Neuronal stem cell (in vitro differentiated cells): ENCODE measurements around the gene CHMP1B.
A peak's percentile ranks its signal among the peaks of the same experiment; 100 is the strongest.

Experiments used
- DNase-seq: peaks from one replicate; pipeline ENCODE4 v3.0.0-alpha.2; 2013; ENCODE audit warnings: low spot score
- H2AFZ ChIP-seq: one replicate; pipeline ENCODE4 v1.6.1; 2013; ENCODE audit warnings: mild to moderate bottlenecking, low read length, inconsistent platforms
- H2AK5ac ChIP-seq: 2 replicates; pipeline ENCODE4 v1.6.1; 2013; ENCODE audit warnings: low read depth, mild to moderate bottlenecking, inconsistent platforms, low read length, moderate library complexity, mixed read lengths
- H2BK120ac ChIP-seq: 2 replicates; pipeline ENCODE4 v1.6.1; 2013; ENCODE audit warnings: low read depth, mild to moderate bottlenecking, inconsistent platforms, low read length, moderate library complexity, mixed read lengths
- H2BK12ac ChIP-seq: one replicate; pipeline ENCODE4 v1.6.1; 2013; ENCODE audit warnings: low read length, inconsistent platforms
- H2BK15ac ChIP-seq: 2 replicates; pipeline ENCODE4 v1.6.1; 2013; ENCODE audit warnings: mild to moderate bottlenecking, low read length, inconsistent platforms, mixed read lengths
- H2BK5ac ChIP-seq: one replicate; pipeline ENCODE4 v1.6.1; 2013; ENCODE audit warnings: inconsistent platforms, mild to moderate bottlenecking, low read length, moderate library complexity
- H3K14ac ChIP-seq: one replicate; pipeline ENCODE4 v1.6.1; 2013; ENCODE audit warnings: low read length, inconsistent platforms
- H3K18ac ChIP-seq: 2 replicates; pipeline ENCODE4 v1.6.1; 2013; ENCODE audit warnings: low read length, inconsistent platforms
- H3K23ac ChIP-seq: 2 replicates; pipeline ENCODE4 v1.6.1; 2013; ENCODE audit warnings: low read depth, mild to moderate bottlenecking, mixed read lengths, low read length, inconsistent platforms; ENCODE audit not compliant: poor library complexity
- H3K27ac ChIP-seq: replicated peaks from 3 replicates; pipeline ENCODE4 v1.5.1; 2013; ENCODE audit warnings: low read length, inconsistent platforms
- H3K27me3 ChIP-seq, 3 experiments: 2 replicates each; pipeline ENCODE4 v1.6.1; 2013; ENCODE audit warnings: low read length in 3 of 3, mild to moderate bottlenecking in 2 of 3, inconsistent platforms in 1 of 3, low read depth in 1 of 3, mixed read lengths in 1 of 3, moderate library complexity in 1 of 3; ENCODE audit not compliant: control insufficient read depth in 3 of 3, insufficient read depth in 3 of 3
- H3K36me3 ChIP-seq, 2 donors: replicated peaks in 1 of 2; 2 replicates each; pipeline ENCODE4 v1.6.1; 2013; ENCODE audit warnings: low read length in 2 of 2; ENCODE audit not compliant: control insufficient read depth in 2 of 2, insufficient read depth in 2 of 2
- H3K4ac ChIP-seq: 2 replicates; pipeline ENCODE4 v1.6.1; 2013; ENCODE audit warnings: inconsistent platforms, mild to moderate bottlenecking, low read length, moderate library complexity
- H3K4me1 ChIP-seq, 2 donors: 1 replicate in 1 of 2; 2 replicates in 1 of 2; pipeline ENCODE4 v1.6.1; 2013; ENCODE audit warnings: low read length in 2 of 2, low read depth in 1 of 2; ENCODE audit not compliant: control insufficient read depth in 2 of 2, insufficient read depth in 1 of 2
- H3K4me2 ChIP-seq: one replicate; pipeline ENCODE4 v1.6.1; 2013; ENCODE audit warnings: mild to moderate bottlenecking, low read length, inconsistent platforms; ENCODE audit not compliant: insufficient read depth, poor library complexity, severe bottlenecking
- H3K4me3 ChIP-seq, 2 donors: 2 replicates each; pipeline ENCODE4 v1.5.1; 2013; ENCODE audit warnings: low read length in 2 of 2, mild to moderate bottlenecking in 2 of 2, inconsistent platforms in 1 of 2, moderate library complexity in 1 of 2
- H3K79me1 ChIP-seq: one replicate; pipeline ENCODE4 v1.6.1; 2013; ENCODE audit warnings: low read depth, mild to moderate bottlenecking, inconsistent platforms, low read length, moderate library complexity
- H3K9ac ChIP-seq: one replicate; pipeline ENCODE4 v1.6.1; 2013; ENCODE audit warnings: mild to moderate bottlenecking, low read depth, low read length, inconsistent platforms; ENCODE audit not compliant: poor library complexity
- H3K9me3 ChIP-seq, 2 donors: replicated peaks in 1 of 2; 2 replicates each; pipeline versions ENCODE3 to v1.6.1; 2013; ENCODE audit warnings: low read length in 2 of 2, mild to moderate bottlenecking in 2 of 2, inconsistent platforms in 1 of 2, low read depth in 1 of 2, mixed read lengths in 1 of 2, moderate library complexity in 1 of 2; ENCODE audit not compliant: control insufficient read depth in 2 of 2, insufficient read depth in 1 of 2
- H4K8ac ChIP-seq: one replicate; pipeline ENCODE4 v1.6.1; 2013; ENCODE audit warnings: low read depth, mild to moderate bottlenecking, inconsistent platforms, low read length, moderate library complexity
- H4K91ac ChIP-seq: one replicate; pipeline ENCODE4 v1.6.1; 2013; ENCODE audit warnings: low read length, low read depth, mild to moderate bottlenecking, inconsistent platforms; ENCODE audit not compliant: poor library complexity
- WGBS, 2 donors: extraction: QIAGEN DNeasy Blood & Tissue Kit; methylation state at CpG; one replicate each; pipeline ENCODE4 v1.1.7; 2013; ENCODE audit warnings: missing lambda C conversion rate in 2 of 2, mixed read lengths in 1 of 2; ENCODE audit not compliant: insufficient read length in 2 of 2, insufficient replicate concordance in 1 of 2; ENCODE audit errors: extremely low coverage in 2 of 2; 5-methylcytosine and 5-hydroxymethylcytosine counted together

Gene CHMP1B

GRCh38 chr18:11811009-11811408 is 40.2 kb upstream of the CHMP1B start:
- no peaks in the 10 kb centered on the region for H3K36me3 ChIP-seq
- peak overlapping the region; percentile 45 for H4K8ac ChIP-seq
- H3K4me2 ChIP-seq: no peak overlapping the region
- WGBS, 2 donors: no CpG with 5 or more reads among the region's 11 CpGs
- no peak overlapping the region for H2AFZ ChIP-seq
- H3K27ac ChIP-seq: no peak overlapping the region
- peaks cover 4 to 16% of the 10 kb centered on the region in 2 donors for H3K4me1 ChIP-seq
- H3K18ac ChIP-seq: peak overlapping the region; percentile 23
- H3K4me3 ChIP-seq: no peak overlapping the region
- H2BK15ac ChIP-seq: no peak overlapping the region
- H3K4ac ChIP-seq: no peak overlapping the region
- DNase-seq: no peak
- peak overlapping the region; percentile 69 for H2BK12ac ChIP-seq
- no peak overlapping the region for H2BK120ac ChIP-seq
- H3K14ac ChIP-seq: no peak overlapping the region
- peak overlapping the region; percentile 18 for H3K23ac ChIP-seq
- H3K9ac ChIP-seq: no peak overlapping the region
- no peaks in the 10 kb centered on the region for H3K79me1 ChIP-seq
- no peaks in the 10 kb centered on the region for H3K27me3 ChIP-seq
- H3K9me3 ChIP-seq: no peaks in the 10 kb centered on the region
- H4K91ac ChIP-seq: peak overlapping the region; percentile 53
- no peak overlapping the region for H2AK5ac ChIP-seq
- peak overlapping the region; percentile 7 for H2BK5ac ChIP-seq

GRCh38 chr18:11817229-11817628 is 34.0 kb upstream of the CHMP1B start:
- no peak overlapping the region for H2BK15ac ChIP-seq
- no peak overlapping the region for H3K18ac ChIP-seq
- H2BK120ac ChIP-seq: no peak overlapping the region
- no peak overlapping the region for H2BK5ac ChIP-seq
- no peak overlapping the region for H3K4me2 ChIP-seq
- H3K4me3 ChIP-seq: no peak overlapping the region
- DNase-seq: no peak
- no CpG with 5 or more reads among the region's 6 CpGs for WGBS, 2 donors
- H3K4me1 ChIP-seq: no peaks in the 10 kb centered on the region
- H3K79me1 ChIP-seq: no peaks in the 10 kb centered on the region
- H2AK5ac ChIP-seq: no peak overlapping the region
- H3K23ac ChIP-seq: no peak overlapping the region
- H3K27me3 ChIP-seq: no peaks in the 10 kb centered on the region
- H2BK12ac ChIP-seq: no peak overlapping the region
- no peak overlapping the region for H3K14ac ChIP-seq
- H3K9ac ChIP-seq: no peak overlapping the region
- H3K27ac ChIP-seq: no peak overlapping the region
- no peaks in the 10 kb centered on the region for H3K36me3 ChIP-seq
- H4K8ac ChIP-seq: no peak overlapping the region
- H2AFZ ChIP-seq: no peak overlapping the region
- no peak overlapping the region for H4K91ac ChIP-seq
- no peak overlapping the region for H3K4ac ChIP-seq
- H3K9me3 ChIP-seq: peaks cover 0 to 3% of the 10 kb centered on the region in 2 donors

GRCh38 chr18:11818486-11819203 is 32.6 kb upstream of the CHMP1B start:
- no CpG with 5 or more reads among the region's 17 CpGs for WGBS, 2 donors
- Histone ChIP-seq H2BK120ac (no peak overlapping the region), H2BK15ac (no peak overlapping the region), H3K9me3 (peaks cover 0 to 3% of the 10 kb centered on the region in 2 donors), H3K4ac (no peak overlapping the region), H3K9ac (no peak overlapping the region), H4K91ac (no peak overlapping the region), H2AK5ac (no peak overlapping the region), H4K8ac (no peak overlapping the region), H3K4me2 (no peak overlapping the region), H3K4me3 (no peak overlapping the region), H2BK5ac (no peak overlapping the region), H2AFZ (no peak overlapping the region), H3K18ac (peak overlapping the region; percentile 24), H3K27me3 (no peaks in the 10 kb centered on the region), H3K27ac (no peak overlapping the region), H2BK12ac (no peak overlapping the region), H3K23ac (no peak overlapping the region), H3K14ac (no peak overlapping the region), H3K36me3 (no peaks in the 10 kb centered on the region), H3K79me1 (no peaks in the 10 kb centered on the region), H3K4me1 (peaks cover 0 to 2% of the 10 kb centered on the region in 2 donors)
- DNase-seq: no peak

- WGBS, 2 donors: no CpG with 5 or more reads among the region's 2 CpGs
- H3K27me3 ChIP-seq: no peaks in the 10 kb centered on the region
- H3K36me3 ChIP-seq: no peaks in the 10 kb centered on the region
- H3K4ac ChIP-seq: no peak overlapping the region
- H4K91ac ChIP-seq: no peak overlapping the region
- H3K4me3 ChIP-seq: no peak overlapping the region
- no peak overlapping the region for H4K8ac ChIP-seq
- no peaks in the 10 kb centered on the region for H3K79me1 ChIP-seq
- no peak overlapping the region for H3K9ac ChIP-seq
- no peak for DNase-seq
- no peak overlapping the region for H2AK5ac ChIP-seq
- H3K9me3 ChIP-seq: peaks cover 0 to 3% of the 10 kb centered on the region in 2 donors
- H2BK5ac ChIP-seq: no peak overlapping the region
- H2AFZ ChIP-seq: no peak overlapping the region
- no peak overlapping the region for H3K4me2 ChIP-seq
- no peak overlapping the region for H3K27ac ChIP-seq
- peaks cover 0 to 3% of the 10 kb centered on the region in 2 donors for H3K4me1 ChIP-seq
- no peak overlapping the region for H3K23ac ChIP-seq
- no peak overlapping the region for H2BK12ac ChIP-seq
- H3K14ac ChIP-seq: no peak overlapping the region
- no peak overlapping the region for H2BK15ac ChIP-seq
- H2BK120ac ChIP-seq: no peak overlapping the region
- H3K18ac ChIP-seq: no peak overlapping the region
Observed at GRCh38 chr18:11819938-11820337, 31.3 kb upstream of the CHMP1B start.
